Measurements from ENCODE around the gene GNAZ. TPM values are rescaled to one million over a fixed set of nuclear protein-coding genes. Genes with fewer than 3 reads are reported as not detected.

GNAZ gene
- total RNA-seq, 1 donor from 2014 or later = 2.9 TPM

DNA sequence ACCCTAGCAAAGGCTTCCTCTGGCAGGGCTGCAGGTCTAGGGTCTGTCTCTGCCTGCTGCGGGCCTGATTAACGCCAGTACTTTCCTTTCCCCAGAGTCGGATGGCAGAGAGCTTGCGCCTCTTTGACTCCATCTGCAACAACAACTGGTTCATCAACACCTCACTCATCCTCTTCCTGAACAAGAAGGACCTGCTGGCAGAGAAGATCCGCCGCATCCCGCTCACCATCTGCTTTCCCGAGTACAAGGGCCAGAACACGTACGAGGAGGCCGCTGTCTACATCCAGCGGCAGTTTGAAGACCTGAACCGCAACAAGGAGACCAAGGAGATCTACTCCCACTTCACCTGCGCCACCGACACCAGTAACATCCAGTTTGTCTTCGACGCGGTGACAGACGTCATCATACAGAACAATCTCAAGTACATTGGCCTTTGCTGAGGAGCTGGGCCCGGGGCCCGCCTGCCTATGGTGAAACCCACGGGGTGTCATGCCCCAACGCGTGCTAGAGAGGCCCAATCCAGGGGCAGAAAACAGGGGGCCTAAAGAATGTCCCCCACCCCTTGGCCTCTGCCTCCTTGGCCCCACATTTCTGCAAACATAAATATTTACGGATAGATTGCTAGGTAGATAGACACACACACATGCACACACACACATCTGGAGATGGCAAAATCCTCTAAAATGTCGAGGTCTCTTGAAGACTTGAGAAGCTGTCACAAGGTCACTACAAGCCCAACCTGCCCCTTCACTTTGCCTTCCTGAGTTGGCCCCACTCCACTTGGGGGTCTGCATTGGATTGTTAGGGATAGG lies 52.9 kb downstream of the GNAZ start:
- H3K4me3 ChIP-seq = no peak overlapping the region
- TF ChIP-seq, protein P1, sequence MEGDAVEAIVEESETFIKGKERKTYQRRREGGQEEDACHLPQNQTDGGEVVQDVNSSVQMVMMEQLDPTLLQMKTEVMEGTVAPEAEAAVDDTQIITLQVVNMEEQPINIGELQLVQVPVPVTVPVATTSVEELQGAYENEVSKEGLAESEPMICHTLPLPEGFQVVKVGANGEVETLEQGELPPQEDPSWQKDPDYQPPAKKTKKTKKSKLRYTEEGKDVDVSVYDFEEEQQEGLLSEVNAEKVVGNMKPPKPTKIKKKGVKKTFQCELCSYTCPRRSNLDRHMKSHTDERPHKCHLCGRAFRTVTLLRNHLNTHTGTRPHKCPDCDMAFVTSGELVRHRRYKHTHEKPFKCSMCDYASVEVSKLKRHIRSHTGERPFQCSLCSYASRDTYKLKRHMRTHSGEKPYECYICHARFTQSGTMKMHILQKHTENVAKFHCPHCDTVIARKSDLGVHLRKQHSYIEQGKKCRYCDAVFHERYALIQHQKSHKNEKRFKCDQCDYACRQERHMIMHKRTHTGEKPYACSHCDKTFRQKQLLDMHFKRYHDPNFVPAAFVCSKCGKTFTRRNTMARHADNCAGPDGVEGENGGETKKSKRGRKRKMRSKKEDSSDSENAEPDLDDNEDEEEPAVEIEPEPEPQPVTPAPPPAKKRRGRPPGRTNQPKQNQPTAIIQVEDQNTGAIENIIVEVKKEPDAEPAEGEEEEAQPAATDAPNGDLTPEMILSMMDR (IDR thresholded peaks at IDR 0.05; ENCODE audit: borderline replicate concordance) = no peak
- no peak for DNase-seq
- intact Hi-C loops (cut with micrococcal nuclease) = no loop called here
- H3K27me3 ChIP-seq (ENCODE audit: low read depth) = no peaks in the 10 kb centered on the region
- no peaks in the 10 kb centered on the region for H3K9me3 ChIP-seq (replicated peaks)
- no peaks in the 10 kb centered on the region for H3K36me3 ChIP-seq
- no peak overlapping the region for H3K27ac ChIP-seq (replicated peaks)
- H3K4me1 ChIP-seq = peaks cover 6% of the 10 kb centered on the region

DNA sequence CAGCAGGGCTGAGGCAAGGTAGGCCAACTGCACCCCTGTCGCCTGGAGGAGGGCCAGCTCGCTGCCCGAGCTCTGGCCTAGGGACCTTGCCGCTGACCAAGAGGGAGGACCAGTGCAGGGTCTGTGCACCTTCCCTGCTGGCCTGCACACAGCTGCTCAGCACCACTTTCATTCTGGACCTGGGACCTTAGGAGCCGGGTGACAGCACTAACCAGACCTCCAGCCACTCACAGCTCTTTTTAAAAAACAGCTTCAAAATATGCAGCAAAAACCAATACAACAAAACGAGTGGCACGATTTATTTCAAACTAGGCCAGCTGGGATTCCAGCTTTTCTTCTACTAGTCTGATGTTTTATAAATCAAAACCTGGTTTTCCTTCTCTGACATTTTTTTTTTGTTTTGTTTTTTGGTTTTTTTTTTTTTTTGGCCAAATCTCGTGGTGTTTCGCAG lies 53.5 kb downstream of the GNAZ start:
- Histone ChIP-seq H3K27ac (replicated peaks) (no peak overlapping the region), H3K4me1 (peaks cover 12% of the 10 kb centered on the region), H3K9me3 (replicated peaks) (no peaks in the 10 kb centered on the region), H3K27me3 (ENCODE audit: low read depth) (no peaks in the 10 kb centered on the region), H3K36me3 (no peaks in the 10 kb centered on the region), H3K4me3 (no peak overlapping the region)
- DNase-seq = no peak
- TF ChIP-seq, protein P1 (IDR thresholded peaks at IDR 0.05; ENCODE audit: borderline replicate concordance) = no peak
- intact Hi-C loops (cut with micrococcal nuclease) = no loop called here

DNA sequence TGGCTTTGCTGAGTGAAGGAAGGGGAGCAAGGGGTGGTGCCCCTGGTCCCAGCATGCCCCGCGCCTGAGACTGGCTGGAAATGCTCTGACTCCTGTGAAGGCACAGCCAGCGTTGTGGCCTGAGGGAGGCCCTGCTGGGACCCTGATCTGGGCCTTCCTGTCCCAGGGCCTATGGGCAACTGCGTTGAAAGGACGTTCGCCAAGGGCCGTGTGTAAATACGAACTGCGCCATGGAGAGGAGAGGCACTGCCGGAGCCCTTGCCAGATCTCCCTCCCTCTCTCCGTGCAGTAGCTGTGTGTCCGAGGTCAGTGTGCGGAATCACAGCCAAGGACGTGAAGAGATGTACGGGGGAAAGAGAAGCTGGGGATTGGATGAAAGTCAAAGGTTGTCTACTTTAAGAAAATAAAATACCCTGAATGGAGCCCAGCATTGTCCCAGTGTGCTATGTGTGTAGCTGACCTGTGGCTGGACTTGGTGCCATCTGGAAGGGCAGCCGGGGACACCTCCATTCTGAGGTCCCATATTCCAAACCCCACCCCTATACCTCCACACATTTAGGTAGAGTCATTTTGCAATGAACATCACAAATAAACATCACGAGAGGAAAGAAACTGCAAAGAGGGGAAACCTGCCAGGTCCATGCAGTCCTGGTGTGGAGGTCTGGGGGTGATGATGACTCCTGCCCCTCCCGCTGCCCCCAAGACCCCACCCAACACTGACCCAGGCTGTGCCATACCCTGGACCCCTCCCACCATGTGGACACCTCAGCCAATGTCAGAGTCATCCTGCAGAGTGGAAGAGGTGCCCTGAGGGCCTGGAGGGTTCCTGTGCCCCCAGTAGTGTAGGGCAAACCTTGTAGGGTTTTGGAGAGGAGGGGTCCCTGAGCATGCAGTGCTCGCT lies 54.5 kb downstream of the GNAZ start:
- H3K4me1 ChIP-seq = peaks cover 9% of the 10 kb centered on the region
- intact Hi-C loops (cut with micrococcal nuclease) = loop anchor here (5.0 kb wide), 1 partner anchor 163 kb away; no protein-coding TSS in a partner anchor
- DNase-seq = no peak
- H3K9me3 ChIP-seq (replicated peaks) = no peaks in the 10 kb centered on the region
- H3K4me3 ChIP-seq = no peak overlapping the region
- TF ChIP-seq, protein P1 (IDR thresholded peaks at IDR 0.05; ENCODE audit: borderline replicate concordance) = no peak
- H3K27me3 ChIP-seq (ENCODE audit: low read depth) = no peaks in the 10 kb centered on the region
- H3K27ac ChIP-seq (replicated peaks) = no peak overlapping the region
- H3K36me3 ChIP-seq = no peaks in the 10 kb centered on the region

DNA sequence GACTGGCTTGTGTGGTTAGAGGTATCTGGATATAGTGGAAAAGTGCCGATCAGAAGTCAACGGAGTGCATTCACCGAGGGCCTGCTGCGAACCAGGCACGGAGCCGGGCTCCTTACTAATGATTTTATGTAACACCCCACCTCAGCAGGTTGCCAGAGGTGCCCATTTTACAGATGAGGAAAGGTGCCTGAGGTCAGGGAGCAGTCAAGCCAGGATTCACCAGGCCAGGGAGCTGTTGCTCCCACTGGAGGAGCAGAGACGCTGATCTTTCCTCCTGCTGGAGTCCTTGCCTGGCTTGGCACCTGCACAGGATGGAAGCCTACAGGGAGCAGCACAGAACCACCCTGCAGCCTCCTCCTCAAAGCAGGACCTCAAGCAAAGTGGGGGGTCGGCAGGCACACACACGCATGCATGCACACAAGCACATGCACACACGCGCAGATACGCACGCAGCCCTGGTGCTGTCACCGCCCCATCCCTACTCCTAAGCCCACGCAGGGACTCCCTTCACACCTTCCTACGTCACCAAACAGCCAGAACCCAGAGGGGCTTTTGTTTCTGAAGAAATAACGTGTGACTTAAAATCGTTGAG lies 55.3 kb downstream of the GNAZ start:
- H3K4me3 ChIP-seq = no peak overlapping the region
- intact Hi-C loops (cut with micrococcal nuclease) = loop anchor here (5.0 kb wide), 1 partner anchor 163 kb away; no protein-coding TSS in a partner anchor
- no peak overlapping the region for H3K27ac ChIP-seq (replicated peaks)
- TF ChIP-seq, protein P1 (IDR thresholded peaks at IDR 0.05; ENCODE audit: borderline replicate concordance) = no peak
- H3K36me3 ChIP-seq = no peaks in the 10 kb centered on the region
- no peaks in the 10 kb centered on the region for H3K27me3 ChIP-seq (ENCODE audit: low read depth)
- H3K4me1 ChIP-seq = peaks cover 8% of the 10 kb centered on the region
- DNase-seq = no peak
- H3K9me3 ChIP-seq (replicated peaks) = no peaks in the 10 kb centered on the region
